GM23248 (cell line): ENCODE results near the gene RNF8. TPM values are rescaled to one million over a fixed set of nuclear protein-coding genes. Genes with fewer than 3 reads are reported as not detected.
A peak's percentile ranks its signal among the peaks of the same experiment; 100 is the strongest.
"Not testable (repeated sequence)": the region's sequence is repeated elsewhere in the genome, so short reads cannot be mapped to it uniquely, and the experiment has no call there.

ENCODE experiments used
- DNase-seq: peaks from one replicate; pipeline ENCODE4 v3.0.0-alpha.2; 2015
- H2AFZ ChIP-seq: fragments of 200-600 bp; sonication (generic); 2 replicates; pipeline ENCODE4 v1.6.1; 2016; ENCODE audit warnings: antibody characterized with exemption
- H3F3A ChIP-seq: fragments of 200-600 bp; sonication (generic); 2 replicates; pipeline ENCODE4 v1.6.1; 2016; ENCODE audit warnings: mild to moderate bottlenecking, antibody characterized with exemption, mixed run types; ENCODE audit not compliant: insufficient read depth
- H3K27ac ChIP-seq: fragments of 200-600 bp; sonication (generic); 2 replicates; pipeline ENCODE4 v1.5.1; 2016; ENCODE audit warnings: mild to moderate bottlenecking
- H3K27me3 ChIP-seq: fragments of 200-600 bp; sonication (generic); replicated peaks from 2 replicates; pipeline ENCODE4 v1.6.1; 2016; ENCODE audit warnings: mild to moderate bottlenecking; ENCODE audit not compliant: insufficient read depth
- H3K36me3 ChIP-seq: fragments of 200-600 bp; sonication (generic); 2 replicates; pipeline ENCODE4 v1.6.1; 2016; ENCODE audit warnings: low read depth, mild to moderate bottlenecking
- H3K4me1 ChIP-seq: fragments of 200-600 bp; sonication (generic); 2 replicates; pipeline ENCODE4 v1.6.1; 2016; ENCODE audit warnings: mild to moderate bottlenecking; ENCODE audit not compliant: insufficient read depth
- H3K4me2 ChIP-seq: fragments of 200-600 bp; sonication (generic); one replicate; pipeline ENCODE4 v1.6.1; 2016; ENCODE audit warnings: mild to moderate bottlenecking; ENCODE audit not compliant: unreplicated experiment
- H3K4me3 ChIP-seq: fragments of 200-600 bp; sonication (generic); 2 replicates; pipeline ENCODE4 v1.5.1; 2016; ENCODE audit warnings: mild to moderate bottlenecking
- H3K79me2 ChIP-seq: fragments of 200-600 bp; sonication (generic); 2 replicates; pipeline ENCODE4 v1.6.1; 2016; ENCODE audit warnings: mild to moderate bottlenecking; ENCODE audit not compliant: insufficient read depth
- H3K9ac ChIP-seq: fragments of 200-600 bp; sonication (generic); 2 replicates; pipeline ENCODE4 v1.6.1; 2016; ENCODE audit warnings: mild to moderate bottlenecking
- H3K9me2 ChIP-seq: fragments of 200-600 bp; sonication (generic); 2 replicates; pipeline ENCODE4 v1.6.1; 2016; ENCODE audit warnings: mixed run types, mild to moderate bottlenecking, moderate library complexity; ENCODE audit not compliant: insufficient read depth
- H3K9me3 ChIP-seq: fragments of 200-600 bp; sonication (generic); one replicate; pipeline ENCODE4 v1.6.1; 2017; ENCODE audit warnings: low read depth
- H4K20me1 ChIP-seq: fragments of 200-600 bp; sonication (generic); 2 replicates; pipeline ENCODE4 v1.6.0; 2016; ENCODE audit not compliant: insufficient read depth
- EZH2 ChIP-seq: fragments of 200-600 bp; sonication (generic); IDR thresholded peaks from 2 replicates; pipeline ENCODE4 v1.6.1; 2018; ENCODE audit warnings: antibody characterized with exemption, mild to moderate bottlenecking; ENCODE audit not compliant: insufficient read depth, poor library complexity, severe bottlenecking
- EZH2phosphoT487 ChIP-seq: fragments of 200-600 bp; sonication (generic); IDR thresholded peaks from 2 replicates; pipeline ENCODE4 v1.6.1; 2018; ENCODE audit warnings: antibody characterized with exemption, moderate library complexity, mild to moderate bottlenecking, low read depth; ENCODE audit not compliant: insufficient read depth
- WGBS, 2 experiments: methylation state at CpG; one replicate each; pipeline ENCODE4 v1.1.6; 2015 to 2017; ENCODE audit warnings: low lambda C conversion rate in 2 of 2, low coverage in 1 of 2; ENCODE audit errors: missing lambda C conversion rate in 2 of 2; 5-methylcytosine and 5-hydroxymethylcytosine counted together
- in situ Hi-C: fragments of 300-500 bp; cut with MboI; formaldehyde crosslinking; loops from 2 replicates; pipeline ENCODE4 v1.15.0; 2020
- polyA plus RNA-seq: library from polyadenylated mRNA; unstranded; fragments of >200 nt; fragmentation: Nextera tagmentation; extraction: Ambion mirVana; gene quantifications from 2 replicates; pipeline ENCODE4 v1.2.1, GENCODE V29; 2016
- small RNA-seq: library from RNA; depleted of rRNA; stranded (forward); fragments of <200 nt; gene quantifications from one replicate; pipeline ENCODE3, GENCODE V24; 2014; ENCODE audit warnings: low read depth, low replicate concordance
- total RNA-seq: library from RNA; depleted of rRNA; stranded (reverse); fragments of >200 nt; shearing (Covaris generic); gene quantifications from 2 replicates; pipeline ENCODE4 v1.2.3, GENCODE V29; 2014; rRNA removed

RNF8 gene
- total and polyA plus RNA-seq, 2 experiments from 2014 or later, result 19.3 to 34.2 TPM

- no peak overlapping the region for H3K4me3 ChIP-seq
- DNase-seq, result no peak
- in situ Hi-C loops, result no loop called here
Measured at GRCh38 chr6:37441651-37442050, 87.9 kb downstream of the RNF8 start.

DNA sequence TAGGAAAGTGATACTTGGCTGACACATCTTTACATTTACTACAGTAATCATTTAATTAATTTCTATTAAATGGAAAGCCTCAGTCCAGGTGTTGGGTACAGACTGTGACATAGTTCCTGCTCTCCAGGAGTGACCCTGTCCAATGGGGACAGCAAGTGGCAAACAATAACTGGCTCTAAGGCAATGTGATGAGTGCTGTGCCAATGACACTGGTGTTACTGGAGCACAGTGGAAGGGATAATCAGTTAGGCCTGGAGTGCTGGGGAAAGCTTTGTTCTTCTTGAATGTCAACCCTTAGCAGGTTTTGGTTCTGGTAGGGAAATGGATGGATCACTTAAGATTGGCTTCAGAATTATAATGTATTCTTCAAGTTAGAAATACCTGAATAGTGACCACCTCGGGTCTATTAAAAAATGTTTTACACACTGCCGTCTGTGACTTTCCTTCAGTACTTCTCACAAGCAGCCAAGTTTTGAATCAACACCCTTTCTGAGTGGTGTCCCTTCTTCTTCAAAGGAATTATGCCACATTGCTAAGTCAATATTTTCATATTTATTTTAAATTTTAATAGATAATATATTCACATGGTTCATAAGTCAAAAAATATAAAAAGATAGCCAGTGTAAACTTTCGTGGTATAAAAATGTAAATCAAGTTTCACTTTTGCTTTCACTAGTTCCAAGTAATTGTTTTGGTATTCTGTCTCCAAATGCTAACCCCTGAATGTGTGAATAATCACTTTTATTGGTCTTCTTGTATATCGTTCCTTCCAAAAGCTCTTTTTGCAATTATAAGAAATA, 88.8 kb downstream of the RNF8 start:
- no peaks in the 10 kb centered on the region for H3F3A ChIP-seq
- H3K36me3 ChIP-seq, result peaks cover 50% of the 10 kb centered on the region; the same call in 1 of the 2 replicates
- DNase-seq, result peak; percentile 31
- H3K9me3 ChIP-seq, result no peaks in the 10 kb centered on the region
- no peak for TF ChIP-seq EZH2
- TF ChIP-seq EZH2phosphoT487, result no peak
- peaks cover 50% of the 10 kb centered on the region for H3K79me2 ChIP-seq
- 46 to 53% methylated on average over 4 of the region's 4 CpGs for WGBS, 2 experiments
- no peaks in the 10 kb centered on the region for H3K27me3 ChIP-seq
- H3K4me3 ChIP-seq, result peak overlapping the region; percentile 61
- H4K20me1 ChIP-seq, result no peaks in the 10 kb centered on the region
- peak overlapping the region; percentile 52 for H3K9ac ChIP-seq
- H2AFZ ChIP-seq, result 0 out of 2 replicates have a peak overlapping the region, but pooled peaks have one; percentile 1
- no peaks in the 10 kb centered on the region for H3K4me1 ChIP-seq
- in situ Hi-C loops, result no loop called here
- peak overlapping the region; percentile 65 for H3K4me2 ChIP-seq
- no peaks in the 10 kb centered on the region for H3K9me2 ChIP-seq
- H3K27ac ChIP-seq, result peak overlapping the region; percentile 9; the same call in 1 of the 2 replicates

More at GRCh38 chr6:37441651-37442050, 87.9 kb downstream of the RNF8 start:
- H2AFZ ChIP-seq, result no peak overlapping the region
- 0 out of 2 replicates have a peak overlapping the region, but pooled peaks have one; percentile 9 for H3K27ac ChIP-seq
- no peak overlapping the region for H3K4me2 ChIP-seq
- no peaks in the 10 kb centered on the region for H3K27me3 ChIP-seq
- H3K9me3 ChIP-seq, result no peaks in the 10 kb centered on the region
- H3K4me1 ChIP-seq, result no peaks in the 10 kb centered on the region
- WGBS, 2 experiments, result 81 to 84% methylated on average over 6 of the region's 6 CpGs
- no peaks in the 10 kb centered on the region for H4K20me1 ChIP-seq
- H3K9ac ChIP-seq, result no peak overlapping the region
- no peaks in the 10 kb centered on the region for H3F3A ChIP-seq
- peaks cover 59% of the 10 kb centered on the region for H3K79me2 ChIP-seq
- TF ChIP-seq EZH2 (no peak), EZH2phosphoT487 (no peak)
- peaks cover 46% of the 10 kb centered on the region; the same call in 1 of the 2 replicates for H3K36me3 ChIP-seq
- no peaks in the 10 kb centered on the region for H3K9me2 ChIP-seq

GRCh38 chr6:37443216-37443542, 89.4 kb downstream of the RNF8 start:
- H3F3A ChIP-seq, H3K27me3 ChIP-seq, H3K9me2 ChIP-seq, H4K20me1 ChIP-seq, H3K4me1 ChIP-seq, H3K9me3 ChIP-seq, in situ Hi-C loops, DNase-seq, H2AFZ ChIP-seq: not testable (repeated sequence)
- Histone ChIP-seq H3K4me3 (peak overlapping the region; percentile 61), H3K9ac (peak overlapping the region; percentile 52), H3K4me2 (peak overlapping the region; percentile 65), H3K36me3 (peaks cover 44% of the 10 kb centered on the region; the same call in 1 of the 2 replicates), H3K27ac (peak overlapping the region; percentile 9; the same call in 1 of the 2 replicates), H3K79me2 (peaks cover 44% of the 10 kb centered on the region)
- WGBS, 2 experiments, result 87 to 89% methylated on average over 5 of the region's 5 CpGs

Small RNA genes lying within 50 kb of the gene (small RNA-seq; reads per million reads assigned to genes)
- gene RN7SL273P, result not detected

Other genes starting within 250 kb of the RNF8 start
- gene PIM1, start 183.8 kb upstream of the RNF8 start, total RNA-seq, result 12.6 and 15.5 TPM in 2 replicates
- 10.8 and 12.0 TPM in 2 replicates for gene PIM1, start 183.8 kb upstream of the RNF8 start, polyA plus RNA-seq
- 5.0 and 12.1 TPM in 2 replicates for gene TBC1D22B, start 96.2 kb upstream of the RNF8 start, total RNA-seq
- 7.4 and 8.3 TPM in 2 replicates for gene TBC1D22B, start 96.2 kb upstream of the RNF8 start, polyA plus RNA-seq
- 1.2 and 4.6 TPM in 2 replicates for gene TMEM217, start 95.8 kb upstream of the RNF8 start, total RNA-seq
- gene TMEM217, start 95.8 kb upstream of the RNF8 start, polyA plus RNA-seq, result 4.4 and 6.5 TPM in 2 replicates
- gene CMTR1, start 79.2 kb downstream of the RNF8 start, total RNA-seq, result 37.7 and 46.3 TPM in 2 replicates
- 15.2 and 16.1 TPM in 2 replicates for gene CMTR1, start 79.2 kb downstream of the RNF8 start, polyA plus RNA-seq
- gene CCDC167, start 145.9 kb downstream of the RNF8 start, total RNA-seq, result 35.8 and 41.2 TPM in 2 replicates
- 48.1 and 51.0 TPM in 2 replicates for gene CCDC167, start 145.9 kb downstream of the RNF8 start, polyA plus RNA-seq